Measurements from ENCODE around the gene NFIX.

GRCh38 chr19:13102666-13103580 lies 107.6 kb downstream of the NFIX start, which contains the start of gene LYL1:
- TF ChIP-seq CTCF (IDR thresholded peaks at IDR 0.05) (no peak), POLR2A (IDR thresholded peaks at IDR 0.05) (peak; percentile 31), POLR2AphosphoS5 (IDR thresholded peaks at IDR 0.05) (peak; percentile 18 to 78 (median 63)), EP300 (IDR thresholded peaks at IDR 0.05; ENCODE audit: low read depth) (no peak)
